ENCODE measurements around the gene HMGXB4. TPM values are rescaled to one million over a fixed set of nuclear protein-coding genes. Genes with fewer than 3 reads are reported as not detected.

HMGXB4 gene
- total and polyA plus RNA-seq, 2 of the 13 experiments (the other 11 are each of a cell fraction or from before 2014, with no cell fraction given) = 13.9 to 16.3 TPM

DNA sequence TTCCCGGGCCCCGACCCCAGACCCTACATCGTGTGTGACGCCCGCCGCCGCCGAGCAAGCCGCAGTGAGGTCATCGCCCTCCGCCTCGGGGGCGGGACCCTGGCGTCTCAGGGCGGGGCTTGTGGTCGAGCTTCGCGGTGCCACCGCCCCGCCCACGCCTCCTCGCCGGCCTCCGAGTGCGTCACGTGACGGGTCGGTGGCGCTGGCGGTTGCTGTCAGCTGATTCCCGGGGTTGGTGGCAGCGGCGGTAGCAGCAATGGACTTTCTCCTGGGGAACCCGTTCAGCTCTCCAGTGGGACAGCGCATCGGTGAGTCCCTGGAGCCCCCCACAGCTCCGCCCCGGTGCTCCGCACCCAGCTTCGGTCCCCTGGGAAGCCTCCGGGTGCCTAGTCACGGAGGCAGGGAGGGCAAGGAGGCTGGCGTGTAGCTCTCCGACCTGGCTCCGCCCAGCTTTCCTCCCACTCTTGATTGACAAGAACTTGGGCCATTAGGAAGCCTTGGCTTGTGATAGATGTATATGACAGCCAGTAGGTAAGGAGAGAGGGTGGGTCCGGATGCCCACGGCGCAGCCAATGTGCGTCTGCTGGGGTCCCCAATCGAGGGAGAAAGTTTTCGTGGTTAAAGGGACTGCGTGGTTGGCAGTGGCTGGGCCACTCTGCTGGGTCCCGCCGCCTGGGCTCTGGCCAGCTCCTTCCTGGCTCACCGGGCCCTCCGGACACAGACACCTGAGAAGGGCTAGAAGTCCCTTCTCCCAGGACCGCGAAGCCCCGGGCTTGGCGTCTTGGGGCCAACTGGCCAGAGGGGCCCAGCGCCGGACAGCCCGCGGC, 42.6 kb downstream of the HMGXB4 start, which contains the start of gene TOM1 (continued):
- TF ChIP-seq, protein P1, sequence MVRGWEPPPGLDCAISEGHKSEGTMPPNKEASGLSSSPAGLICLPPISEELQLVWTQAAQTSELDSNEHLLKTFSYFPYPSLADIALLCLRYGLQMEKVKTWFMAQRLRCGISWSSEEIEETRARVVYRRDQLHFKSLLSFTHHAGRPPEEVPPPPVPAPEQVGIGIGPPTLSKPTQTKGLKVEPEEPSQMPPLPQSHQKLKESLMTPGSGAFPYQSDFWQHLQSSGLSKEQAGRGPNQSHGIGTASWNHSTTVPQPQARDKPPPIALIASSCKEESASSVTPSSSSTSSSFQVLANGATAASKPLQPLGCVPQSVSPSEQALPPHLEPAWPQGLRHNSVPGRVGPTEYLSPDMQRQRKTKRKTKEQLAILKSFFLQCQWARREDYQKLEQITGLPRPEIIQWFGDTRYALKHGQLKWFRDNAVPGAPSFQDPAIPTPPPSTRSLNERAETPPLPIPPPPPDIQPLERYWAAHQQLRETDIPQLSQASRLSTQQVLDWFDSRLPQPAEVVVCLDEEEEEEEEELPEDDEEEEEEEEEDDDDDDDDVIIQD (CRISPR knock-in tag; IDR thresholded peaks at IDR 0.05; ENCODE audit: low read depth) = no peak
- TF ChIP-seq, protein P2, sequence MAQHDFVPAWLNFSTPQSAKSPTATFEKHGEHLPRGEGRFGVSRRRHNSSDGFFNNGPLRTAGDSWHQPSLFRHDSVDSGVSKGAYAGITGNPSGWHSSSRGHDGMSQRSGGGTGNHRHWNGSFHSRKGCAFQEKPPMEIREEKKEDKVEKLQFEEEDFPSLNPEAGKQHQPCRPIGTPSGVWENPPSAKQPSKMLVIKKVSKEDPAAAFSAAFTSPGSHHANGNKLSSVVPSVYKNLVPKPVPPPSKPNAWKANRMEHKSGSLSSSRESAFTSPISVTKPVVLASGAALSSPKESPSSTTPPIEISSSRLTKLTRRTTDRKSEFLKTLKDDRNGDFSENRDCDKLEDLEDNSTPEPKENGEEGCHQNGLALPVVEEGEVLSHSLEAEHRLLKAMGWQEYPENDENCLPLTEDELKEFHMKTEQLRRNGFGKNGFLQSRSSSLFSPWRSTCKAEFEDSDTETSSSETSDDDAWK (CRISPR knock-in tag; IDR thresholded peaks at IDR 0.05) = no peak
- TF ChIP-seq ZNF790 (CRISPR knock-in tag; IDR thresholded peaks at IDR 0.05; ENCODE audit: borderline replicate concordance) = no peak
- peak; percentile 53; the same call in 1 of the 2 replicates for TF ChIP-seq ZNF878 (CRISPR knock-in tag; IDR thresholded peaks at IDR 0.05)
- no peak for TF ChIP-seq ZFP82 (CRISPR knock-in tag; IDR thresholded peaks at IDR 0.05; ENCODE audit: borderline replicate concordance)
- TF ChIP-seq REL (CRISPR knock-in tag; conservative IDR thresholded peaks at IDR 0.05) = no peak
- TF ChIP-seq HNRNPK (IDR thresholded peaks at IDR 0.05; ENCODE audit: low read depth, low read length, poor library complexity, severe bottlenecking) = no peak
- TF ChIP-seq KLF16 (CRISPR knock-in tag; IDR thresholded peaks at IDR 0.05) = 0 out of 4 replicates have a peak, but pooled peaks of 1 of the 2 experiments have one; percentile 33
- 0 out of 2 replicates have a peak, but pooled peaks have one; percentile 63 for TF ChIP-seq RFXANK (CRISPR knock-in tag; IDR thresholded peaks at IDR 0.05)
- TF ChIP-seq ZNF274 (CRISPR knock-in tag; IDR thresholded peaks at IDR 0.05) = no peak
- TF ChIP-seq SP5 (CRISPR knock-in tag; IDR thresholded peaks at IDR 0.05; ENCODE audit: borderline replicate concordance, low read depth) = peak; percentile 64; the same call in 1 of the 2 replicates
- TF ChIP-seq, protein P3, sequence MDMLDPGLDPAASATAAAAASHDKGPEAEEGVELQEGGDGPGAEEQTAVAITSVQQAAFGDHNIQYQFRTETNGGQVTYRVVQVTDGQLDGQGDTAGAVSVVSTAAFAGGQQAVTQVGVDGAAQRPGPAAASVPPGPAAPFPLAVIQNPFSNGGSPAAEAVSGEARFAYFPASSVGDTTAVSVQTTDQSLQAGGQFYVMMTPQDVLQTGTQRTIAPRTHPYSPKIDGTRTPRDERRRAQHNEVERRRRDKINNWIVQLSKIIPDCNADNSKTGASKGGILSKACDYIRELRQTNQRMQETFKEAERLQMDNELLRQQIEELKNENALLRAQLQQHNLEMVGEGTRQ (IDR thresholded peaks at IDR 0.05; ENCODE audit: low read depth, low read length) = peak; percentile 96
- TF ChIP-seq, protein P3 (CRISPR knock-in tag; IDR thresholded peaks at IDR 0.05; ENCODE audit: borderline replicate concordance) = peak; percentile 100; the same call in 1 of the 2 replicates
- peak; percentile 92 for TF ChIP-seq HOXA3 (CRISPR knock-in tag; IDR thresholded peaks at IDR 0.05)
- TF ChIP-seq, protein P4, sequence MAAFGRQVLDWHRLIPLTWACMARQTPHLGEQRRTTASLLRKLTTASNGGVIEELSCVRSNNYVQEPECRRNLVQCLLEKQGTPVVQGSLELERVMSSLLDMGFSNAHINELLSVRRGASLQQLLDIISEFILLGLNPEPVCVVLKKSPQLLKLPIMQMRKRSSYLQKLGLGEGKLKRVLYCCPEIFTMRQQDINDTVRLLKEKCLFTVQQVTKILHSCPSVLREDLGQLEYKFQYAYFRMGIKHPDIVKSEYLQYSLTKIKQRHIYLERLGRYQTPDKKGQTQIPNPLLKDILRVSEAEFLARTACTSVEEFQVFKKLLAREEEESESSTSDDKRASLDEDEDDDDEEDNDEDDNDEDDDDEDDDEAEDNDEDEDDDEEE (CRISPR knock-in tag; IDR thresholded peaks at IDR 0.05) = peak; percentile 52
- peak; percentile 87 for TF ChIP-seq TAF1 (CRISPR knock-in tag; IDR thresholded peaks at IDR 0.05)
- TF ChIP-seq, protein P5, sequence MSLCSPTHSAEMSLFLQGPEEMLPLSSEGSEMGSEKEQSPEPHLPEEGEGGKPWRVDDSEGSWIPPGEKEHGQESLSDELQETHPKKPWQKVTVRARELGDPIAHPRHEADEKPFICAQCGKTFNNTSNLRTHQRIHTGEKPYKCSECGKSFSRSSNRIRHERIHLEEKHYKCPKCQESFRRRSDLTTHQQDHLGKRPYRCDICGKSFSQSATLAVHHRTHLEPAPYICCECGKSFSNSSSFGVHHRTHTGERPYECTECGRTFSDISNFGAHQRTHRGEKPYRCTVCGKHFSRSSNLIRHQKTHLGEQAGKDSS (CRISPR knock-in tag; IDR thresholded peaks at IDR 0.05; ENCODE audit: borderline replicate concordance, low read depth) = no peak
- TF ChIP-seq RCOR2 (CRISPR knock-in tag; IDR thresholded peaks at IDR 0.05) = no peak
- TF ChIP-seq KAT8 (CRISPR knock-in tag; IDR thresholded peaks at IDR 0.05) = peak; percentile 79
- peak; percentile 66; the same call in 1 of the 2 replicates for TF ChIP-seq SAFB2 (CRISPR knock-in tag; IDR thresholded peaks at IDR 0.05; ENCODE audit: borderline replicate concordance, low read depth)
- TF ChIP-seq, protein P6, sequence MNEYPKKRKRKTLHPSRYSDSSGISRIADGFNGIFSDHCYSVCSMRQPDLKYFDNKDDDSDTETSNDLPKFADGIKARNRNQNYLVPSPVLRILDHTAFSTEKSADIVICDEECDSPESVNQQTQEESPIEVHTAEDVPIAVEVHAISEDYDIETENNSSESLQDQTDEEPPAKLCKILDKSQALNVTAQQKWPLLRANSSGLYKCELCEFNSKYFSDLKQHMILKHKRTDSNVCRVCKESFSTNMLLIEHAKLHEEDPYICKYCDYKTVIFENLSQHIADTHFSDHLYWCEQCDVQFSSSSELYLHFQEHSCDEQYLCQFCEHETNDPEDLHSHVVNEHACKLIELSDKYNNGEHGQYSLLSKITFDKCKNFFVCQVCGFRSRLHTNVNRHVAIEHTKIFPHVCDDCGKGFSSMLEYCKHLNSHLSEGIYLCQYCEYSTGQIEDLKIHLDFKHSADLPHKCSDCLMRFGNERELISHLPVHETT (CRISPR knock-in tag; conservative IDR thresholded peaks at IDR 0.05) = no peak; the same call in 1 of the 2 replicates

Measured in HepG2 (cell line).